ENCODE results near the gene NSD2.

NSD2 gene

DNA sequence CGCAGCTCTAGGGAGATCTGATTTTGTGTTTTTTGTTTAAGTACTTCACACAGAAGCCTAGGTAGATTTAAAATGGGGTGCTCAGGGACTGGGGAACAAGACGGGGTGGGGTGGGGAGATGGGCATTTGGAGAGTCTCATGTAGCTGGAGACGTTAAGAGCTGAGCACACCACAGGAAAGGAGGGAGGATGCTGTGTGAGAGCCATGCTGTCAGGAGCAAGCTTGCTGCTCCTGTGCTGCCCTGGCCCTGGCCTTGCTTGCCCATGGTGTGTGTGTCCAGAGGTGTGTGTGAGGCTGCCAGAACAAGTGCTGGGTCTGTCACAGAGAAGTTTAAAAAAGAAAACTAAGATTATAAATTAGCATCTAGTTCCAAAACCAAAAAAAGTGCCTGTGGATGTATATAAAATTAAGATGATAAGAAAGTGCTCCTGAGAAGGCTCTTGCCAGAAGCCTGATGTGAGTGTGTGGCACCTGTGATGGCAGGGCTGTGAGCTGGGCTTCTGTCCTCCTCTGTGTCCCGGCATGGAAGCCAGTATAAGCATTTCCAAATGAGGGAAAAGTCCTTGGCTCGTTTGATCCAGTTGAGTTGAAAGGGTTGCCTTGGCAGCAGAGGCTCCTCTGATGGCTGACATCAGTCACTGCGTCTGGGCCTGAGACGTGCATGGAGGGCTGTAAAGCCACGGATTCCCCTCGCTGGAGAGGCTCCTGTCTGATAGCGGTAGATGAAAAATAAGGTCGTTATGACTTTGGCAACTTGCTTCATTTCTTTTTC lies 74.1 kb downstream of the NSD2 start:
- DNase-seq (ENCODE audit: low spot score) = no peak

- DNase-seq (ENCODE audit: low spot score) = no peak
These were observed 74.7 kb downstream of the NSD2 start for GRCh38 chr4:1945912-1946311.

DNA sequence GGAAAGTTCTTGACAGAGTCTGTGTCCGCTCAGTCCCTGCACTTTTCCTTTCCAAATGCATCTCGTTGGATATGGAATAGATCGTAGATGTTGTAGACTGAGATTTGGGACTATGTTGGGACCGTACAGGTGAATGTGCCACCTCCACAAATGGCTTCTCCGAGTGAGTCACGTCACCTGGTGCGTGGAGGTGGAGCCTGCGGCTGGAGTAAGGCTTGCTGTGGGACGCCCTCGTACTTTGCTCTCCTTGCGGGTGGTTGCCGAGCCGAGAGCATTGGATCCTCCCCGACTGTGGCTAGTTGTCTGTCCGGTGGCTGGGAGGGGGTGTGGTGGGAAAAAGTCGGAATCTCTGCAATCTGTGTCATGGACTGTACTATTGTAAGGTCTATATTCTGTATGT lies 77.0 kb downstream of the NSD2 start:
- DNase-seq (ENCODE audit: low spot score) = no peak

DNA sequence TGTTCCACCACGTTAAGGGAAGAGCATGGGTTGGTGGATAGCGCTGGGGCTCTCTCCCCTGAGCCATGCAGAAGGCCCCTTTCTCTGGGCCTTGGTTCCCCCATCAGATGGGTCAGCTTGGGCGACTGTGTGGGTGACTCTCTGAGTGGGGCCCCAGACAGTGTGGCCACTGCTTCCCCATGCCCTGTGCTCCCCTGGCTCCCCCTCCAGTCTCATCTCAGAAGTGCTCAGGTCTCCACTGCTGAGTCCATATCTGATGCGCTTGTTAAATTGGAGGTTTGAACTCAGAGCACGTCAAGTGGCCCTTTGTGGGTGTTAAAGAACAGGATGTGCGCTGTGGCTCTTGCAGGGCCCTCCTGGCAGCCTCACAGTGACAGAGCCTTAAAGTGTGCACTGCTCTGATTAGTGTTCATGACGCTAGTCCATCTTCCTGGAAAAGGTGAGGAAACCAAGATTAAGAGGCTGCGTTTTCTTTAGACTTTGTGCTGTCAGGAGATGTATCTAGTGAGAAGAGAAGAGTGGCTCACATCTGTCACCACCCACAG lies 77.8 kb downstream of the NSD2 start:
- no peak for DNase-seq (ENCODE audit: low spot score)

DNA sequence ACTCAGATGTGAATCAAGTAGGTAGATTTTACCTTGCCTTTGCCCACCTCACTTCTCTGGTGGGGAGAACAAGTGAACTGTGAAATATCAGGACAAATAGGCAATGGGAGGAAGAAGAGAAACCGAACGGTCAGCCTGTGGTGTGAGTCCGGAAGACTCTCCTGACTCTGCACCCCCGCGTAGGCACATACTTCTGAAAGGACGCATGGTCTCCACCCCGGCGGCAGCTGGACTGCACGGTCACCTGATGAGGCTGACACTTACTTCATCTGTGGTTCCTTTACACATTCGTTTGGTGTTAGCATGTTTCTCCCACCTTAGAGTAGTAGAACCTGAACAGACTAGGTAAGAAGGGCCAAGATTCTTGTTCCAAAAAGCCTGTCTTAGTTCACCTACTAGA lies 79.2 kb downstream of the NSD2 start:
- no peak for DNase-seq (ENCODE audit: low spot score)

- DNase-seq (ENCODE audit: low spot score) = no peak
These were observed 81.0 kb downstream of the NSD2 start for GRCh38 chr4:1952058-1952700.

DNA sequence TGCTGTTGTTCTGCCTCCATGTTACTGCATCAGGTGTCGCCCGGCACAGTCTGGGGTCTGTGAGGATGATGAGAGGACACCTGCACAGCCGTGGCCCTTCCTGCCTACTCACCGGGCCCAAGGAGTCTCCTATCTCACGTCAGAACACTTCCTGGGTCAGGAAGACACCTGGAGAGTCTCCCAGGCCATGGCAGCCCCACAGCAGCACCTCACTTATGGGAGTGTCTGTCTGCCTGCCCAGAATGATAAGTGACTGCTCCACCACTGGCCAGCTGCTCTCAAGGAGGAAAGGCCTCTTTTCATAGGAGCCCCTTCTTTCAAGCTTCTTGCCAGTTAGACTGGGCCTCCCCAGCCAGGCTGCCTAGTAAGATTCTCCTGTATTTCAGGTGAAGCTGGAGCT lies 81.5 kb downstream of the NSD2 start:
- DNase-seq (ENCODE audit: low spot score) = no peak

GRCh38 chr4:1953335-1953734 lies 82.1 kb downstream of the NSD2 start:
- no peak for DNase-seq (ENCODE audit: low spot score)

- DNase-seq (ENCODE audit: low spot score) = no peak
These were observed 85.4 kb downstream of the NSD2 start for GRCh38 chr4:1956631-1957030.

GRCh38 chr4:1958276-1959103 lies 87.3 kb downstream of the NSD2 start:
- DNase-seq (ENCODE audit: low spot score) = no peak

- DNase-seq (ENCODE audit: low spot score) = no peak
These were observed 87.9 kb downstream of the NSD2 start for GRCh38 chr4:1959104-1959384.

GRCh38 chr4:1960170-1960825 lies 89.1 kb downstream of the NSD2 start:
- no peak for DNase-seq (ENCODE audit: low spot score)

DNA sequence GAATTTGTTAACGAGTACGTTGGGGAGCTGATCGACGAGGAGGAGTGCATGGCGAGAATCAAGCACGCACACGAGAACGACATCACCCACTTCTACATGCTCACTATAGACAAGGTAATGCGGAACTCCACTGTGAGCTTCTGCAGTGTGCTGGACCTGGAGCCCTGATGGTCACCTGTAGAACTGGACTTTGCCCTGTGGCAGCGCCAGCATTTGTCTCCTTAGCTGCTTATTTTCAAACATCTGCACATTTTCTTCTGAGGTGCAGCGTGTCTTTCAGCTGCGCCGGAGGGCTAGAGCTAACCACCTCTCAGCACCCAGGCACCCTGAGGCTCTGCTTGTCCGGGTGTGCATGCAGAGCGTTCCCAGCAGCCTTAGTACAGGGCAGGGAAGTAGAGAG lies 89.8 kb downstream of the NSD2 start:
- no peak for DNase-seq (ENCODE audit: low spot score)

- DNase-seq (ENCODE audit: low spot score) = no peak
These were observed 90.4 kb downstream of the NSD2 start for GRCh38 chr4:1961563-1961962.

DNA sequence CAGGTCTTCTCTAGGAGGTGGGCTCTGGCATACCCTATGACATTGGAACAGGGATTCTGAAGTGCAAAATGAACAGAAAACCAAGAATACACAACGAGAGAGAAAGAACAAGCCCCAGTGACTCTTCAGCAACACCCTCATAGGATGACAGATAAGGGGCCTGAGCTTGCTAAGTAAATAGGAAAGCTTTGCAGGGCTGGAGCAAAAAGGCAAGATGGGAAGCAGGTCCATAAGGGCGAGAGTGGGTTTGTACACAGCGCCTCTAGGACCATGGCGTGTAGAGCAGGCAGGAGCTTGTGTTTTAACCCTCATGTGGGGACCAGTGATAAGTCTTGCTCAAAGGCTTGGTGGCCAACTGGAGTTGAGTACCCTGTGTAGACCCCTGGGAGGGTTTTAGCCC lies 91.8 kb downstream of the NSD2 start:
- no peak for DNase-seq (ENCODE audit: low spot score)

GRCh38 chr4:1964443-1964842 lies 93.2 kb downstream of the NSD2 start:
- DNase-seq (ENCODE audit: low spot score) = no peak

- no peak for DNase-seq (ENCODE audit: low spot score)
These were observed 93.8 kb downstream of the NSD2 start for GRCh38 chr4:1964971-1965370.

DNA sequence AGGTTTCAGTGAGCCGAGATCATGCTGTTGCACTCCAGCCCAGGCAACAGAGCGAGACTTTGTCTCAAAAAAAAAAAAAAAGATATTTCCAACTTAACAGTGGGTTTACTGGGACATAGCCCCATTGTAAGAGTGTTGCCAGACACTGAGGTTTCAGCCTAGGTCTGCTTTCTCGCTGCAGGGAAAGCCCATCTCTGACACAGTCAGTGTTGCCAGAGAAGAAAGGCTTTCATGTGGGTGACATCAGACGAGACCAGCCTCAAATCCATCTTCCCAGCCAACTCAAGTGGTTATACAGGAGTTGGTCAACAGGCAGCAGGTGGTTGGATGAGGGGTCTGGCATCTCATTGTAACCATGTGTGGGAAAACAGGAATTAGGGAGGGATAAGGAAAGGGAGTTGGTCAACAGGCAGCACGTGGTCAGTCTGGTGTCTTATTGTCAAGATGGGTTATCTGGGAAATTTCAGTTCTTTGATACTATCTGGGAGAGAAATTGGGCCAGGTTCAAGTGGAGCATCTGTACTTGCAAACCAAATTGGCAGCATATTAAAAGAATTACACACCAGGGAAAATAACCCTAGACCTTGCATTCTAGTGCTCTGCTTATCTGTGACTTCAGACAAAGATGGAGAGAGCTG lies 96.4 kb downstream of the NSD2 start:
- DNase-seq (ENCODE audit: low spot score) = no peak

GRCh38 chr4:1968686-1969295 lies 97.6 kb downstream of the NSD2 start:
- no peak for DNase-seq (ENCODE audit: low spot score)

DNA sequence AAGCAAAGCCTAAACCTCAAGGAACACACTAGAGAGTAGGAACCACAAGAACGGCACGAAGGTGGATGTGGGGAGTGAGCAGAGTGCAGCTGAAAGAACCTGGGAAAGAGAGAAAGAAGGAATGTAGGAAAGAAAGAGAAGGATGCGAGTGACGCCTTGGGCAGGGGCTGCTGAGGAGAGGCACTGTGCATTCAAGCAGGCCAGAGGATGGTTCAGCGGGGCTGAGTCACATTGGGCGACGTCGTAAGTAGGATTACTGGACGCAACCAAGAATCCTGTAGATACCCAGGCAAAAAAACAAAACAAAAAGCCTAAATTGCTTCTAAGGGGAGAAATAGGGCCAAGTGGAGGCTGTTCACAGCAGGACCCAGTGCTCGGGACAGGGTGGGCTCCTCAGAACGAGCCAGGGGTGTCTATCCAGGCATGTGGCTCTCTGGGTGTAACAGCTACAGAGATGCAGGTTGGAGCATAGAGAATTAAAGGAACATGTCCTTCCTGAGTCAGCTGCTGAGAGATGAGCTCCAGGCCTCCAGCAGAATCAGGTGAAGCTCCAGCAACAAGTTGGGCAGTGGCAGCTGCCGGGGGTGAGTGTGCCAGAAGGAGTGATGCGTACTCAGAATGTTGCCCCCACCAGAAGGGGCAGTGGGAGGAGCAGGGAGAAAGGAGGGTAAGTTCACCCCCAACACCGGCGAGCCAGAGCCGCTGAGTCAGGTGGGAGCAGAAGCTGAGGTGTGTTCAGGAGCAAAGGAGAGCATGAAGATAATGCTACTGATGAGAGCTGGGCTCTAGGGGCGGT lies 98.9 kb downstream of the NSD2 start:
- no peak for DNase-seq (ENCODE audit: low spot score)

- no peak for DNase-seq (ENCODE audit: low spot score)
These were observed 99.7 kb downstream of the NSD2 start for GRCh38 chr4:1970926-1971325.

Measured in germinal center (tissue), 1 donor.